Measurements from ENCODE around the gene SPAST. TPM values are rescaled to one million over a fixed set of nuclear protein-coding genes. Genes with fewer than 3 reads are reported as not detected.

SPAST gene
- total RNA-seq, 1 experiment from 2014 or later: 32.8 TPM

GRCh38 chr2:32058130-32058529 lies 5.2 kb upstream of the SPAST start:
- Mint-ChIP-seq H3K36me3 (ENCODE audit: insufficient read depth in 1 of 3, low read depth in 3 of 3) (no peaks in the 10 kb centered on the region), H3K9me3 (no peaks in the 10 kb centered on the region), H3K27me3 (ENCODE audit: low read depth) (no peaks in the 10 kb centered on the region), H3K4me1 (peaks cover 8% of the 10 kb centered on the region in 2 experiments), H3K4me3 (no peak overlapping the region), H3K27ac (no peak overlapping the region)
- Histone ChIP-seq H3K79me1 (ENCODE audit: insufficient read depth, low read depth, low read length, poor library complexity, severe bottlenecking) (no peaks in the 10 kb centered on the region), H4K91ac (ENCODE audit: insufficient read length, low read depth, low read length) (no peak overlapping the region), H3K79me2 (ENCODE audit: insufficient read depth, low read length) (no peaks in the 10 kb centered on the region), H3K18ac (ENCODE audit: insufficient read length, low read depth, low read length) (no peak overlapping the region), H3T11ph (ENCODE audit: low read length) (no peak overlapping the region), H4K8ac (replicated peaks; ENCODE audit: insufficient read length, low read depth, low read length) (no peak overlapping the region), H3K27me3 (ENCODE audit: insufficient read depth, low read length) (no peaks in the 10 kb centered on the region), H2AFZ (ENCODE audit: low read length) (no peak overlapping the region), H3K9ac (ENCODE audit: extremely low read depth, insufficient read length, low read length) (no peak overlapping the region), H2AK5ac (ENCODE audit: insufficient read length, low read length) (no peak overlapping the region), H3K4ac (ENCODE audit: low read depth, low read length) (no peak overlapping the region), H3K9me3 (ENCODE audit: control insufficient read depth, low read depth, low read length) (no peaks in the 10 kb centered on the region), H2BK120ac (ENCODE audit: low read depth, low read length, poor library complexity, severe bottlenecking) (no peak overlapping the region), H2BK5ac (ENCODE audit: insufficient read length, low read length) (no peak overlapping the region), H3K23ac (ENCODE audit: insufficient read length, low read depth, low read length) (no peak overlapping the region), H3K27ac (ENCODE audit: insufficient read length, low read depth, low read length) (no peak overlapping the region), H2BK15ac (ENCODE audit: low read depth, low read length) (no peak overlapping the region), H3K14ac (ENCODE audit: insufficient read depth, low read length) (no peak overlapping the region), H2BK12ac (ENCODE audit: insufficient read length, low read depth, low read length) (no peak overlapping the region), H3K4me2 (ENCODE audit: insufficient read depth, insufficient read length, low read length) (no peak overlapping the region), H3K4me1 (ENCODE audit: insufficient read depth, low read length) (no peaks in the 10 kb centered on the region), H4K20me1 (ENCODE audit: control insufficient read depth, insufficient read depth, insufficient read length) (no peaks in the 10 kb centered on the region), H3K56ac (ENCODE audit: insufficient read length, low read depth, low read length) (no peak overlapping the region), H4K5ac (ENCODE audit: insufficient read length, low read depth, low read length) (no peak overlapping the region), H2BK20ac (ENCODE audit: low read depth, low read length, poor library complexity, severe bottlenecking) (no peak overlapping the region), H3K23me2 (ENCODE audit: insufficient read length, low read depth, low read length, poor library complexity, severe bottlenecking) (no peaks in the 10 kb centered on the region)
- TF ChIP-seq, protein P1, sequence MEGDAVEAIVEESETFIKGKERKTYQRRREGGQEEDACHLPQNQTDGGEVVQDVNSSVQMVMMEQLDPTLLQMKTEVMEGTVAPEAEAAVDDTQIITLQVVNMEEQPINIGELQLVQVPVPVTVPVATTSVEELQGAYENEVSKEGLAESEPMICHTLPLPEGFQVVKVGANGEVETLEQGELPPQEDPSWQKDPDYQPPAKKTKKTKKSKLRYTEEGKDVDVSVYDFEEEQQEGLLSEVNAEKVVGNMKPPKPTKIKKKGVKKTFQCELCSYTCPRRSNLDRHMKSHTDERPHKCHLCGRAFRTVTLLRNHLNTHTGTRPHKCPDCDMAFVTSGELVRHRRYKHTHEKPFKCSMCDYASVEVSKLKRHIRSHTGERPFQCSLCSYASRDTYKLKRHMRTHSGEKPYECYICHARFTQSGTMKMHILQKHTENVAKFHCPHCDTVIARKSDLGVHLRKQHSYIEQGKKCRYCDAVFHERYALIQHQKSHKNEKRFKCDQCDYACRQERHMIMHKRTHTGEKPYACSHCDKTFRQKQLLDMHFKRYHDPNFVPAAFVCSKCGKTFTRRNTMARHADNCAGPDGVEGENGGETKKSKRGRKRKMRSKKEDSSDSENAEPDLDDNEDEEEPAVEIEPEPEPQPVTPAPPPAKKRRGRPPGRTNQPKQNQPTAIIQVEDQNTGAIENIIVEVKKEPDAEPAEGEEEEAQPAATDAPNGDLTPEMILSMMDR (conservative IDR thresholded peaks at IDR 0.05): no peak
- DNase-seq: no peak
- WGBS (ENCODE audit: extremely low coverage, insufficient read length, low lambda C conversion rate): no CpG with 5 or more reads among the region's 2 CpGs

Measured in H9 (cell line).